Measurements from ENCODE around the gene DEAF1. TPM values are rescaled to one million over a fixed set of nuclear protein-coding genes. Genes with fewer than 3 reads are reported as not detected.

DEAF1 gene
- total RNA-seq, 1 experiment from 2014 or later: 46.8 TPM

GRCh38 chr11:721741-722345 is 26.8 kb upstream of the DEAF1 start:
- ChIA-PET CTCF (interaction anchor here (0.6 to 3.6 kb wide), 3 partner anchors 26 to 59 kb away, joined by 3 to 18 read pairs (median 3); partner anchors contain the start of genes DEAF1 and TMEM80), POLR2A (interaction anchor here (1.4 kb wide), 1 partner anchor 26 kb away, joined by 3 read pairs; the partner anchor contains the start of genes DEAF1 and TMEM80)
- Mint-ChIP-seq H3K36me3 (ENCODE audit: insufficient read depth, unreplicated experiment) (peaks cover 65% of the 10 kb centered on the region), H3K4me3 (ENCODE audit: unreplicated experiment) (no peak overlapping the region), H3K27me3 (ENCODE audit: insufficient read depth, unreplicated experiment) (no peaks in the 10 kb centered on the region), H3K9me3 (ENCODE audit: unreplicated experiment) (no peaks in the 10 kb centered on the region), H3K4me1 (ENCODE audit: insufficient read depth, unreplicated experiment) (peaks cover 4% of the 10 kb centered on the region), H3K27ac (ENCODE audit: low read depth, unreplicated experiment) (no peak overlapping the region)
- TF ChIP-seq, protein P1, sequence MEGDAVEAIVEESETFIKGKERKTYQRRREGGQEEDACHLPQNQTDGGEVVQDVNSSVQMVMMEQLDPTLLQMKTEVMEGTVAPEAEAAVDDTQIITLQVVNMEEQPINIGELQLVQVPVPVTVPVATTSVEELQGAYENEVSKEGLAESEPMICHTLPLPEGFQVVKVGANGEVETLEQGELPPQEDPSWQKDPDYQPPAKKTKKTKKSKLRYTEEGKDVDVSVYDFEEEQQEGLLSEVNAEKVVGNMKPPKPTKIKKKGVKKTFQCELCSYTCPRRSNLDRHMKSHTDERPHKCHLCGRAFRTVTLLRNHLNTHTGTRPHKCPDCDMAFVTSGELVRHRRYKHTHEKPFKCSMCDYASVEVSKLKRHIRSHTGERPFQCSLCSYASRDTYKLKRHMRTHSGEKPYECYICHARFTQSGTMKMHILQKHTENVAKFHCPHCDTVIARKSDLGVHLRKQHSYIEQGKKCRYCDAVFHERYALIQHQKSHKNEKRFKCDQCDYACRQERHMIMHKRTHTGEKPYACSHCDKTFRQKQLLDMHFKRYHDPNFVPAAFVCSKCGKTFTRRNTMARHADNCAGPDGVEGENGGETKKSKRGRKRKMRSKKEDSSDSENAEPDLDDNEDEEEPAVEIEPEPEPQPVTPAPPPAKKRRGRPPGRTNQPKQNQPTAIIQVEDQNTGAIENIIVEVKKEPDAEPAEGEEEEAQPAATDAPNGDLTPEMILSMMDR (IDR thresholded peaks at IDR 0.05; ENCODE audit: unreplicated experiment): no peak
- intact Hi-C loops (cut with micrococcal nuclease): loop anchor here (10.0 kb wide), 1 partner anchor 157 kb away; the partner anchor contains the start of genes LMNTD2 and RASSF7
- BruUV-seq (replicated peaks): no TSS peak
- no peak for DNase-seq (ENCODE audit: unreplicated experiment)

- no peak overlapping the region for H3K4me3 Mint-ChIP-seq (ENCODE audit: unreplicated experiment)
- CTCF ChIA-PET: interaction anchor here (0.6 to 1.4 kb wide), 2 partner anchors 63 to 161 kb away, joined by 3 read pairs; no protein-coding TSS in a partner anchor
- no peaks in the 10 kb centered on the region for H3K27me3 Mint-ChIP-seq (ENCODE audit: insufficient read depth, unreplicated experiment)
- TF ChIP-seq, protein P1 (IDR thresholded peaks at IDR 0.05; ENCODE audit: unreplicated experiment): no peak
- BruUV-seq (replicated peaks): TSS peak; percentile 32
- peaks cover 70% of the 10 kb centered on the region for H3K36me3 Mint-ChIP-seq (ENCODE audit: insufficient read depth, unreplicated experiment)
- no peaks in the 10 kb centered on the region for H3K4me1 Mint-ChIP-seq (ENCODE audit: insufficient read depth, unreplicated experiment)
- POLR2A ChIA-PET: interaction anchor here (0.5 to 1.0 kb wide), 2 partner anchors 9 to 447 kb away, joined by 3 to 4 read pairs; no protein-coding TSS in a partner anchor
- H3K9me3 Mint-ChIP-seq (ENCODE audit: unreplicated experiment): no peaks in the 10 kb centered on the region
- DNase-seq (ENCODE audit: unreplicated experiment): no peak
- intact Hi-C loops (cut with micrococcal nuclease): loop anchor here (10.0 kb wide), 1 partner anchor 156 kb away; the partner anchor contains the start of genes LMNTD2 and RASSF7
- no peak overlapping the region for H3K27ac Mint-ChIP-seq (ENCODE audit: low read depth, unreplicated experiment)
Measured at GRCh38 chr11:721247-721740, 26.3 kb upstream of the DEAF1 start.

GRCh38 chr11:720642-721246 is 25.7 kb upstream of the DEAF1 start:
- H3K27me3 Mint-ChIP-seq (ENCODE audit: insufficient read depth, unreplicated experiment): no peaks in the 10 kb centered on the region
- ChIA-PET POLR2A (interaction anchor here (0.5 to 1.0 kb wide), 2 partner anchors 10 to 447 kb away, joined by 3 to 4 read pairs; no protein-coding TSS in a partner anchor), CTCF (interaction anchor here (0.6 to 1.4 kb wide), 2 partner anchors 63 to 161 kb away, joined by 3 read pairs; no protein-coding TSS in a partner anchor)
- H3K4me3 Mint-ChIP-seq (ENCODE audit: unreplicated experiment): no peak overlapping the region
- H3K36me3 Mint-ChIP-seq (ENCODE audit: insufficient read depth, unreplicated experiment): peaks cover 68% of the 10 kb centered on the region
- TF ChIP-seq, protein P1 (IDR thresholded peaks at IDR 0.05; ENCODE audit: unreplicated experiment): no peak
- no peaks in the 10 kb centered on the region for H3K4me1 Mint-ChIP-seq (ENCODE audit: insufficient read depth, unreplicated experiment)
- no peak for DNase-seq (ENCODE audit: unreplicated experiment)
- no peaks in the 10 kb centered on the region for H3K9me3 Mint-ChIP-seq (ENCODE audit: unreplicated experiment)
- H3K27ac Mint-ChIP-seq (ENCODE audit: low read depth, unreplicated experiment): no peak overlapping the region
- intact Hi-C loops (cut with micrococcal nuclease): loop anchor here (10.0 kb wide), 1 partner anchor 156 kb away; the partner anchor contains the start of genes LMNTD2 and RASSF7
- no TSS peak for BruUV-seq (replicated peaks)
